Panc1 (cell line): ENCODE measurements around the gene ELL2.
A peak's percentile ranks its signal among the peaks of the same experiment; 100 is the strongest.

Source experiments
- POLR2AphosphoS5 ChIP-seq: IDR thresholded peaks from 2 replicates; pipeline ENCODE4 v1.6.1; 2012; ENCODE audit warnings: mild to moderate bottlenecking, low read depth, low read length, moderate library complexity
- SIN3A ChIP-seq: IDR thresholded peaks from 2 replicates; pipeline ENCODE4 v1.6.1; 2012; ENCODE audit warnings: low read depth, mild to moderate bottlenecking, low read length, moderate library complexity, borderline replicate concordance; ENCODE audit not compliant: insufficient read depth
- TF ChIP-seq, protein P1 (sequence below): fragments of 450-650 bp; IDR thresholded peaks from 2 replicates; pipeline ENCODE4 v1.5.1; 2017; ENCODE audit warnings: mild to moderate bottlenecking
- TF ChIP-seq, protein P2 (sequence below), 2 experiments: IDR thresholded peaks; 2 replicates each; pipeline ENCODE4 v1.6.1; 2011 to 2012; ENCODE audit warnings: low read depth in 2 of 2, control low read depth in 1 of 2, low read length in 1 of 2, mild to moderate bottlenecking in 1 of 2, moderate library complexity in 1 of 2; ENCODE audit not compliant: insufficient read depth in 1 of 2

GRCh38 chr5:95846554-95847260 is 114.9 kb downstream of the ELL2 start:
- no peak for TF ChIP-seq POLR2AphosphoS5
- TF ChIP-seq, protein P1, sequence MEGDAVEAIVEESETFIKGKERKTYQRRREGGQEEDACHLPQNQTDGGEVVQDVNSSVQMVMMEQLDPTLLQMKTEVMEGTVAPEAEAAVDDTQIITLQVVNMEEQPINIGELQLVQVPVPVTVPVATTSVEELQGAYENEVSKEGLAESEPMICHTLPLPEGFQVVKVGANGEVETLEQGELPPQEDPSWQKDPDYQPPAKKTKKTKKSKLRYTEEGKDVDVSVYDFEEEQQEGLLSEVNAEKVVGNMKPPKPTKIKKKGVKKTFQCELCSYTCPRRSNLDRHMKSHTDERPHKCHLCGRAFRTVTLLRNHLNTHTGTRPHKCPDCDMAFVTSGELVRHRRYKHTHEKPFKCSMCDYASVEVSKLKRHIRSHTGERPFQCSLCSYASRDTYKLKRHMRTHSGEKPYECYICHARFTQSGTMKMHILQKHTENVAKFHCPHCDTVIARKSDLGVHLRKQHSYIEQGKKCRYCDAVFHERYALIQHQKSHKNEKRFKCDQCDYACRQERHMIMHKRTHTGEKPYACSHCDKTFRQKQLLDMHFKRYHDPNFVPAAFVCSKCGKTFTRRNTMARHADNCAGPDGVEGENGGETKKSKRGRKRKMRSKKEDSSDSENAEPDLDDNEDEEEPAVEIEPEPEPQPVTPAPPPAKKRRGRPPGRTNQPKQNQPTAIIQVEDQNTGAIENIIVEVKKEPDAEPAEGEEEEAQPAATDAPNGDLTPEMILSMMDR: peak; percentile 93
- TF ChIP-seq, protein P2, sequence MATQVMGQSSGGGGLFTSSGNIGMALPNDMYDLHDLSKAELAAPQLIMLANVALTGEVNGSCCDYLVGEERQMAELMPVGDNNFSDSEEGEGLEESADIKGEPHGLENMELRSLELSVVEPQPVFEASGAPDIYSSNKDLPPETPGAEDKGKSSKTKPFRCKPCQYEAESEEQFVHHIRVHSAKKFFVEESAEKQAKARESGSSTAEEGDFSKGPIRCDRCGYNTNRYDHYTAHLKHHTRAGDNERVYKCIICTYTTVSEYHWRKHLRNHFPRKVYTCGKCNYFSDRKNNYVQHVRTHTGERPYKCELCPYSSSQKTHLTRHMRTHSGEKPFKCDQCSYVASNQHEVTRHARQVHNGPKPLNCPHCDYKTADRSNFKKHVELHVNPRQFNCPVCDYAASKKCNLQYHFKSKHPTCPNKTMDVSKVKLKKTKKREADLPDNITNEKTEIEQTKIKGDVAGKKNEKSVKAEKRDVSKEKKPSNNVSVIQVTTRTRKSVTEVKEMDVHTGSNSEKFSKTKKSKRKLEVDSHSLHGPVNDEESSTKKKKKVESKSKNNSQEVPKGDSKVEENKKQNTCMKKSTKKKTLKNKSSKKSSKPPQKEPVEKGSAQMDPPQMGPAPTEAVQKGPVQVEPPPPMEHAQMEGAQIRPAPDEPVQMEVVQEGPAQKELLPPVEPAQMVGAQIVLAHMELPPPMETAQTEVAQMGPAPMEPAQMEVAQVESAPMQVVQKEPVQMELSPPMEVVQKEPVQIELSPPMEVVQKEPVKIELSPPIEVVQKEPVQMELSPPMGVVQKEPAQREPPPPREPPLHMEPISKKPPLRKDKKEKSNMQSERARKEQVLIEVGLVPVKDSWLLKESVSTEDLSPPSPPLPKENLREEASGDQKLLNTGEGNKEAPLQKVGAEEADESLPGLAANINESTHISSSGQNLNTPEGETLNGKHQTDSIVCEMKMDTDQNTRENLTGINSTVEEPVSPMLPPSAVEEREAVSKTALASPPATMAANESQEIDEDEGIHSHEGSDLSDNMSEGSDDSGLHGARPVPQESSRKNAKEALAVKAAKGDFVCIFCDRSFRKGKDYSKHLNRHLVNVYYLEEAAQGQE (IDR thresholded peaks at IDR 0.05; ENCODE audit: insufficient read depth in 1 of 2, low read depth in 2 of 2, low read length in 1 of 2): no peak
- TF ChIP-seq SIN3A: no peak
